ENCODE measurements around the gene NFE2L2. TPM values are rescaled to one million over a fixed set of nuclear protein-coding genes. Genes with fewer than 3 reads are reported as not detected.

The NFE2L2 gene
- total RNA-seq, 2 experiments from 2014 or later: 26.2 to 58.6 TPM

DNA sequence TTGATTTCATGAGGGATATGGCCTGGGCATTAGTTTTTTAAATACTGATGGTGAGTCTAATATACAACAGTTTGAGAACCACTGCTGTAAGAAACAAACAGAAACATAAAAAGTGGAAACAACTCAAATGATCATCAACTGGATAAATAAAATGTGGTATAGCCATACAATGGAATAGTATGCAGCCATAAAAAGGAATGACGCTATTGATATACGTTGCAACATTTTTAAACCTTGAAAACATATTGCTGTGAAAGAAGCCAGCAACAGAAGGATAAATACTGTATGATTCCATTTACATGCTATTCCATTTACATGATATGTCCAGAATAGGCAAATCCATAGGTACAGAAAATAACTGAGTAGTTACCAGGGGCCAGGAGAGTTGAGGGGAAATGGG, 6.5 kb downstream of the NFE2L2 start:
- no TSS peak for BruUV-seq (replicated peaks)
- no peaks in the 10 kb centered on the region for H3K9me2 ChIP-seq (ENCODE audit: insufficient read depth, low read length)
- TF ChIP-seq EZH2phosphoT487 (IDR thresholded peaks at IDR 0.05; ENCODE audit: borderline replicate concordance, low read depth, low read length): no peak
- no peak for TF ChIP-seq CTCF (conservative IDR thresholded peaks at IDR 0.05; ENCODE audit: low read length)
- no peak overlapping the region for H3K4me3 ChIP-seq (ENCODE audit: low read depth, low read length, poor library complexity, severe bottlenecking)
- H3K4me2 ChIP-seq (ENCODE audit: low read length): no peak overlapping the region
- peaks cover 6% of the 10 kb centered on the region; the same call in 1 of the 2 replicates for H3K9me3 ChIP-seq (ENCODE audit: low read length)
- POLR2A ChIA-PET: no interaction called here
- CTCF ChIA-PET (ENCODE audit: unreplicated experiment): no interaction called here
- H2AFZ ChIP-seq (ENCODE audit: low read length): no peak overlapping the region
- peaks cover 22% of the 10 kb centered on the region for H3K4me1 ChIP-seq (ENCODE audit: insufficient read depth, low read length, poor library complexity, severe bottlenecking)
- peaks cover 65% of the 10 kb centered on the region for H4K20me1 ChIP-seq (ENCODE audit: insufficient read depth, low read length)
- DNase-seq (ENCODE audit: low spot score): no peak
- H3K79me2 ChIP-seq (ENCODE audit: insufficient read depth, low read depth, low read length): peaks cover 100% of the 10 kb centered on the region
- intact Hi-C loops (cut with micrococcal nuclease; ENCODE audit: unreplicated experiment): no loop called here
- peaks cover 85% of the 10 kb centered on the region for H3K36me3 ChIP-seq (ENCODE audit: insufficient read depth, low read length)
- H3K27ac ChIP-seq (ENCODE audit: low read depth, low read length, poor library complexity, severe bottlenecking): no peak overlapping the region

- Histone ChIP-seq H3K4me3 (ENCODE audit: low read depth, low read length, poor library complexity, severe bottlenecking) (no peak overlapping the region), H3K9me2 (ENCODE audit: insufficient read depth, low read length) (no peaks in the 10 kb centered on the region), H3K4me1 (ENCODE audit: insufficient read depth, low read length, poor library complexity, severe bottlenecking) (peaks cover 22% of the 10 kb centered on the region), H3K27ac (ENCODE audit: low read depth, low read length, poor library complexity, severe bottlenecking) (no peak overlapping the region), H4K20me1 (ENCODE audit: insufficient read depth, low read length) (peaks cover 65% of the 10 kb centered on the region), H3K4me2 (ENCODE audit: low read length) (no peak overlapping the region), H3K36me3 (ENCODE audit: insufficient read depth, low read length) (peaks cover 90% of the 10 kb centered on the region), H2AFZ (ENCODE audit: low read length) (no peak overlapping the region), H3K9me3 (ENCODE audit: low read length) (peaks cover 6% of the 10 kb centered on the region; the same call in 1 of the 2 replicates), H3K79me2 (ENCODE audit: insufficient read depth, low read depth, low read length) (peaks cover 100% of the 10 kb centered on the region)
- CTCF ChIA-PET (ENCODE audit: unreplicated experiment): no interaction called here
- DNase-seq (ENCODE audit: low spot score): no peak
- TF ChIP-seq EZH2phosphoT487 (IDR thresholded peaks at IDR 0.05; ENCODE audit: borderline replicate concordance, low read depth, low read length): no peak
- TF ChIP-seq CTCF (conservative IDR thresholded peaks at IDR 0.05; ENCODE audit: low read length): no peak
- intact Hi-C loops (cut with micrococcal nuclease; ENCODE audit: unreplicated experiment): no loop called here
- POLR2A ChIA-PET: no interaction called here
- no TSS peak for BruUV-seq (replicated peaks)
These were observed 7.1 kb downstream of the NFE2L2 start for GRCh38 chr2:177257471-177257870.

DNA sequence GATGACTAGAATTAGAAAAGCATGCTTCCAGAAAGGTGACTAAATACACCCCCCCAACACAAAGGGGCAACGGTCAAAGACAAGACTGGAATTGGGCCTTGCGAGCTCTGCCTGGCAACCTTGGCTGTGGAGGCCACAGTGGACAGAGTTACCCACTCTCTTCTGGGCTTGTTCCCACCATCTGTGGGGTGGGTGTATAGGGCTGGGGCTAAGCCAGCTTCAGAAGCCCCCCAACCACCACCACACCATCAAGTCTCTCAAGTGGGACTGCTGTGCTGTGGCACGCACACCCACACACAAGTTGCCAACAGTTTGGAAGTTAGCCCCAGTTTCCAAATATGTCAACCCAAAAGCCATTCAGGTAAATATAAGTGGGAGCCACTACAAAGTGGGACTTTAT, 7.8 kb downstream of the NFE2L2 start:
- H3K4me3 ChIP-seq (ENCODE audit: low read depth, low read length, poor library complexity, severe bottlenecking): no peak overlapping the region
- no peak overlapping the region for H2AFZ ChIP-seq (ENCODE audit: low read length)
- H3K9me3 ChIP-seq (ENCODE audit: low read length): peaks cover 6% of the 10 kb centered on the region; the same call in 1 of the 2 replicates
- peaks cover 100% of the 10 kb centered on the region for H3K79me2 ChIP-seq (ENCODE audit: insufficient read depth, low read depth, low read length)
- peaks cover 16% of the 10 kb centered on the region for H3K4me1 ChIP-seq (ENCODE audit: insufficient read depth, low read length, poor library complexity, severe bottlenecking)
- DNase-seq (ENCODE audit: low spot score): no peak
- TF ChIP-seq CTCF (conservative IDR thresholded peaks at IDR 0.05; ENCODE audit: low read length): no peak
- no peak for TF ChIP-seq EZH2phosphoT487 (IDR thresholded peaks at IDR 0.05; ENCODE audit: borderline replicate concordance, low read depth, low read length)
- peaks cover 92% of the 10 kb centered on the region for H3K36me3 ChIP-seq (ENCODE audit: insufficient read depth, low read length)
- no peaks in the 10 kb centered on the region for H3K9me2 ChIP-seq (ENCODE audit: insufficient read depth, low read length)
- no TSS peak for BruUV-seq (replicated peaks)
- CTCF ChIA-PET (ENCODE audit: unreplicated experiment): no interaction called here
- peaks cover 64% of the 10 kb centered on the region for H4K20me1 ChIP-seq (ENCODE audit: insufficient read depth, low read length)
- H3K4me2 ChIP-seq (ENCODE audit: low read length): no peak overlapping the region
- no peak overlapping the region for H3K27ac ChIP-seq (ENCODE audit: low read depth, low read length, poor library complexity, severe bottlenecking)
- POLR2A ChIA-PET: interaction anchor here (0.6 to 1.8 kb wide), 2 partner anchors 27 to 431 kb away, joined by 3 to 4 read pairs; no protein-coding TSS in a partner anchor
- intact Hi-C loops (cut with micrococcal nuclease; ENCODE audit: unreplicated experiment): no loop called here
